Measurements from ENCODE around the gene PDGFC. TPM values are rescaled to one million over a fixed set of nuclear protein-coding genes. Genes with fewer than 3 reads are reported as not detected.
"Not testable (repeated sequence)": the region's sequence is repeated elsewhere in the genome, so short reads cannot be mapped to it uniquely, and the experiment has no call there.

PDGFC gene
- total RNA-seq, 1 donor from 2014 or later: 0.64 TPM

GRCh38 chr4:156941940-156942548, 29.6 kb downstream of the PDGFC start:
- Mint-ChIP-seq H3K4me1 (ENCODE audit: low read depth, unreplicated experiment) (peaks cover 12% of the 10 kb centered on the region), H3K27ac (ENCODE audit: unreplicated experiment) (no peak overlapping the region), H3K36me3 (ENCODE audit: unreplicated experiment) (no peaks in the 10 kb centered on the region), H3K4me3 (ENCODE audit: unreplicated experiment) (no peak overlapping the region), H3K9me3 (ENCODE audit: unreplicated experiment) (no peaks in the 10 kb centered on the region), H3K27me3 (ENCODE audit: unreplicated experiment) (no peaks in the 10 kb centered on the region)
- TF ChIP-seq CTCF (IDR thresholded peaks at IDR 0.05; ENCODE audit: partially characterized antibody, unreplicated experiment): no peak
- no peak for DNase-seq

GRCh38 chr4:156939801-156940200, 31.8 kb downstream of the PDGFC start:
- H3K36me3 Mint-ChIP-seq (ENCODE audit: unreplicated experiment): no peaks in the 10 kb centered on the region
- H3K9me3 Mint-ChIP-seq (ENCODE audit: unreplicated experiment): no peaks in the 10 kb centered on the region
- TF ChIP-seq CTCF (IDR thresholded peaks at IDR 0.05; ENCODE audit: partially characterized antibody, unreplicated experiment): no peak
- peaks cover 8% of the 10 kb centered on the region for H3K4me1 Mint-ChIP-seq (ENCODE audit: low read depth, unreplicated experiment)
- no peak overlapping the region for H3K27ac Mint-ChIP-seq (ENCODE audit: unreplicated experiment)
- H3K4me3 Mint-ChIP-seq (ENCODE audit: unreplicated experiment): no peak overlapping the region
- no peaks in the 10 kb centered on the region for H3K27me3 Mint-ChIP-seq (ENCODE audit: unreplicated experiment)
- no peak for DNase-seq

GRCh38 chr4:156939139-156939538, 32.5 kb downstream of the PDGFC start:
- Mint-ChIP-seq H3K27ac (ENCODE audit: unreplicated experiment) (no peak overlapping the region), H3K4me3 (ENCODE audit: unreplicated experiment) (no peak overlapping the region), H3K27me3 (ENCODE audit: unreplicated experiment) (no peaks in the 10 kb centered on the region), H3K36me3 (ENCODE audit: unreplicated experiment) (no peaks in the 10 kb centered on the region), H3K4me1 (ENCODE audit: low read depth, unreplicated experiment) (peaks cover 8% of the 10 kb centered on the region), H3K9me3 (ENCODE audit: unreplicated experiment) (no peaks in the 10 kb centered on the region)
- no peak for TF ChIP-seq CTCF (IDR thresholded peaks at IDR 0.05; ENCODE audit: partially characterized antibody, unreplicated experiment)
- DNase-seq: no peak

- Mint-ChIP-seq H3K4me1 (ENCODE audit: low read depth, unreplicated experiment) (no peaks in the 10 kb centered on the region), H3K4me3 (ENCODE audit: unreplicated experiment) (no peak overlapping the region), H3K9me3 (ENCODE audit: unreplicated experiment) (no peaks in the 10 kb centered on the region), H3K27me3 (ENCODE audit: unreplicated experiment) (no peaks in the 10 kb centered on the region), H3K27ac (ENCODE audit: unreplicated experiment) (no peak overlapping the region), H3K36me3 (ENCODE audit: unreplicated experiment) (no peaks in the 10 kb centered on the region)
- TF ChIP-seq CTCF (IDR thresholded peaks at IDR 0.05; ENCODE audit: partially characterized antibody, unreplicated experiment): no peak
- no peak for DNase-seq
Observed at GRCh38 chr4:156934259-156934635, 37.4 kb downstream of the PDGFC start.

DNA sequence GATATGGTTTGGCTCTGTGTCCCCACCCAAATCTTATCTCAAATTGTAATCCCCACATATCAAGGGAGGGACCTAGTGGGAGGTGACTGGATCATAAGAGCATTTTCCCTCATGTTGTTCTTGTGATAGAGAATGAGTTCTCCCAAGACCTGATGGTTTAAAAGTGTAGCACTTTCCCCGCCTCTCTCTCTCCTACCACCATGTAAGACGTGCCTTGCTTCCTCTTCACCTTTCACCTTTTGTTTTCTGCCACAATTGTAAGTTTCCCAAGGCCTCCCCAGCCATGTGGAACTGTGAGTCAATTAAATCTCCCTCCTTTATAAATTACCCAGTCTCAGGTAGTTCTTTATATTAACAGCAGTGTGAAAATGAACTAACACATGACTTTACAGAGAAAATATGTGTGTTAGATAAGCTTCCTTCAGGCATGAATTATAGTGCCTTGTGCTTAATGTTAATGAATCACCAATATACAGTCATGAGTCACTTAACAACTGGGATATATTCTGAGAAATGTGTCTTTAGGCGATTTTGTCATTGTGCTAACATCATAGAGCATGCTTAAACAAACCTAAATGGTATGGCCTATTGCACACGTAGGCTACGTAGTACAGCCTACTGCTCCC, 37.9 kb downstream of the PDGFC start:
- Mint-ChIP-seq H3K9me3 (ENCODE audit: unreplicated experiment) (no peaks in the 10 kb centered on the region), H3K27me3 (ENCODE audit: unreplicated experiment) (no peaks in the 10 kb centered on the region), H3K36me3 (ENCODE audit: unreplicated experiment) (no peaks in the 10 kb centered on the region), H3K4me1 (ENCODE audit: low read depth, unreplicated experiment) (no peaks in the 10 kb centered on the region), H3K27ac (ENCODE audit: unreplicated experiment) (no peak overlapping the region), H3K4me3 (ENCODE audit: unreplicated experiment) (no peak overlapping the region)
- TF ChIP-seq CTCF (IDR thresholded peaks at IDR 0.05; ENCODE audit: partially characterized antibody, unreplicated experiment): no peak
- no peak for DNase-seq

- H3K4me3 Mint-ChIP-seq (ENCODE audit: unreplicated experiment); H3K27me3 Mint-ChIP-seq (ENCODE audit: unreplicated experiment); H3K9me3 Mint-ChIP-seq (ENCODE audit: unreplicated experiment); DNase-seq; H3K27ac Mint-ChIP-seq (ENCODE audit: unreplicated experiment); H3K36me3 Mint-ChIP-seq (ENCODE audit: unreplicated experiment); H3K4me1 Mint-ChIP-seq (ENCODE audit: low read depth, unreplicated experiment): not testable (repeated sequence)
Observed at GRCh38 chr4:156932360-156932759, 39.2 kb downstream of the PDGFC start.

All from glutamatergic neuron (in vitro differentiated cells).